ENCODE measurements around the gene BCL7A.

DNA sequence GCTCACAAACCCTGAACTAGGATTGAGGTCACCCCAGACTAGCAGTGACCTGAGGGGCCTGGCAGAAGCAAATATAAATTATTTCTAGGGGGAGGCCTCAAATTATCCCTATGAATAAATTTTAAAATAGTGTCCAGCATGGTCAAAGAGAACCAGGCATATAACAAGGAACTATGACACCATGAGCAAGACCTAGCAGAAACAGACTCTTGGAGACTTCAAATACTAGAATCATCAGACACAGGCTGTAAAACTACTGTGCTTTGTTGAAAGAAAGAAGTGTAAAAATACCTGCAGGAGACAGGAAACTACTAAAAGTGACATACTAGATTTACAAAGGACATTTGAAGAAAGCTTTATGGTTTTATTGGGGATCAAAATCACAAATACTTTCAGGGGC is 3.2 kb upstream of the BCL7A start:
- TF ChIP-seq CTCF (conservative IDR thresholded peaks at IDR 0.05; ENCODE audit: low read depth, low read length) (no peak), EZH2phosphoT487 (IDR thresholded peaks at IDR 0.05; ENCODE audit: borderline replicate concordance, low read length) (no peak), EZH2 (IDR thresholded peaks at IDR 0.05; ENCODE audit: low read length, unreplicated experiment) (no peak)
